SK-N-MC (cell line): Measurements from ENCODE around the gene ACSM2A.
"Not testable (repeated sequence)": the region's sequence is repeated elsewhere in the genome, so short reads cannot be mapped to it uniquely, and the experiment has no call there.

Source experiments
- DNase-seq: peaks from one replicate; pipeline ENCODE4 v3.0.0-alpha.2; 2011; ENCODE audit warnings: low read depth, low spot score
- H3K27ac ChIP-seq: fragments of 200-600 bp; sonication (generic); 2 replicates; pipeline ENCODE4 v1.5.1; 2016; ENCODE audit warnings: mixed run types
- H3K36me3 ChIP-seq: fragments of 200-600 bp; sonication (generic); 2 replicates; pipeline ENCODE4 v1.6.1; 2017; ENCODE audit warnings: antibody characterized with exemption, low read length, mixed read lengths; ENCODE audit not compliant: insufficient read depth
- H3K4me3 ChIP-seq: fragments of 200-600 bp; sonication (generic); 2 replicates; pipeline ENCODE4 v1.5.1; 2016
- H3K9ac ChIP-seq: fragments of 200-600 bp; sonication (generic); 2 replicates; pipeline ENCODE4 v1.8.0; 2017; ENCODE audit warnings: mixed run types, mixed read lengths; ENCODE audit not compliant: insufficient read length
- H3K9me3 ChIP-seq: fragments of 200-600 bp; sonication (generic); 2 replicates; pipeline ENCODE4 v1.6.1; 2017; ENCODE audit warnings: low read depth, mild to moderate bottlenecking, antibody characterized with exemption, low read length, moderate library complexity, mixed read lengths
- EZH2 ChIP-seq: fragments of 200-600 bp; sonication (generic); IDR thresholded peaks from one replicate; pipeline ENCODE4 v1.6.1; 2017; ENCODE audit warnings: antibody characterized with exemption
- FOXP2 ChIP-seq: optimal IDR thresholded peaks from 2 replicates; pipeline ENCODE3; 2011; ENCODE audit warnings: mild to moderate bottlenecking, moderate library complexity; ENCODE audit not compliant: insufficient read depth; ENCODE audit errors: extremely low read length, control extremely low read depth
- POLR2AphosphoS5 ChIP-seq: IDR thresholded peaks from 2 replicates; pipeline ENCODE4 v1.6.1; 2012; ENCODE audit warnings: mild to moderate bottlenecking, low read depth, low read length, borderline replicate concordance

Gene ACSM2A

GRCh38 chr16:20451364-20451763, at the start of gene ACSM2A:
Gene ACSM2A, plus strand, starts transcription at chr16:20451521. Its CDS starts 8,594 bp downstream, at chr16:20460115.
- not testable (repeated sequence) for H3K9ac ChIP-seq, H3K27ac ChIP-seq, H3K9me3 ChIP-seq, H3K36me3 ChIP-seq, H3K4me3 ChIP-seq, DNase-seq

DNA sequence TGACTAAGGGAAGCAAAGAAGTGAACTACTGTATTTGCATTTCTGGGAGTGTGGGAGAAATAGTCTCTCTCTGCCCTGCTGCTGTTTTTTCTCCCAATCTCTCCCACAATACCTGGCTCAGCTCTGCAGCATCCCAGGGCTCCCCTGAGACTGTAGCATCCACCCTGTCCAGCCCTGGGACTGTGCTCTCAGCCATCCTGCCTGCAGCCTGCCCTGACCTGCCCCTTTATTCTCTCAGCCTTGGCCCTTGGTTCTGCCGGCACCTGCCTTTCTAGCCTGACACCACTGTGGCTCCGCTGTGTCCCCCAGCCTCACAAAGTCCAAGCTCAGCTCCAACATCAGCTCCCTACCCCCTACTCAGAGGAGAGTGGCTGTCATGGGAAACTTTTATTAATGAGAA, 48.7 kb upstream of the ACSM2A start:
- Histone ChIP-seq H3K27ac (no peak overlapping the region), H3K36me3 (no peaks in the 10 kb centered on the region), H3K9me3 (no peaks in the 10 kb centered on the region), H3K9ac (no peak overlapping the region), H3K4me3 (no peak overlapping the region)
- TF ChIP-seq POLR2AphosphoS5, result no peak
- DNase-seq, result no peak

- TF ChIP-seq POLR2AphosphoS5 (no peak), FOXP2 (no peak), EZH2 (no peak)
- Histone ChIP-seq H3K9me3 (no peaks in the 10 kb centered on the region), H3K4me3 (no peak within 1 kb of the TSS), H3K27ac (no peak within 1 kb of the TSS), H3K9ac (no peak within 1 kb of the TSS), H3K36me3 (no peaks in the 10 kb centered on the region)
- no peak for DNase-seq
Measured at GRCh38 chr16:20404637-20405036, 46.7 kb upstream of the ACSM2A start, which contains the start of gene PDILT. Gene PDILT, minus strand, starts transcription at chr16:20404737. Its CDS starts 5,437 bp downstream, at chr16:20399300.

DNA sequence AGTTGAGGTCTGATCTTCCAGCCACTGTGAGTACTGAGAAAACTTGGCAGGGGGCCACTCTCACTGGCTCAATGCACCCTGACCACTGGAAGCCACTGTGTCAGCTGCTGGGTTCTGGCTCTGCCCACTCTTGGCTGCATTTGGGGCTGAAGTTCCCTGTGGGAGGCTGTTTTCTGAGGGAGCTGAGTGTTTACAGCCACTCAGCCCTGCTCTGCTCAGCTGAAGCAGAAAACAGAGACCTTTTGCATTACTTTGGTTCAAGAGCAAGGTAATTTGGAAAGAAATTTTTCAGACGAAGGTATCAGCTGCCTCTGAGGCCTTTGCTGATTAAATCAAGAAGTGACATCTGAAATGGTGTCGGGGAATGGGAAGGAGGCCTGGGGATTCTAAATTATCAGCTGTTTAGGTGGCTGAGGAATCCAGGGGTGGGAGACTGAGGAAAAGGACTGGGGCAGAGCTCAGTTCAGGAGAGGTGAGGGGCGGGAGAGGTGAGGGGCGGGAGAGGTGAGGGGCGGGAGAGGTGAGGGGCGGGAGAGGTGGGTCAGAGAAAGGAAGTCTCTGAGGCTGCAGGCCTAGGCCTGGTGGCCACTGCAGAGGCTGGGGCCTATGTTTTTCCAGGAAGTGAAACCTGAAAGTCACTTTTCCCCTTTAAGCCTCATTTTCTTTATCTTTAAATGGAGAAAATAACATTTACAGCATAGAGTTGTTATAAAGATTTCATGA, 41.8 kb upstream of the ACSM2A start, which contains the start of gene ACSM5:
TSS of gene ACSM5 (plus strand) at position 137 of the 723 bp plus-strand sequence. CDS start 1,951 bp downstream, outside the sequence.
- no peaks in the 10 kb centered on the region for H3K36me3 ChIP-seq
- no peak within 1 kb of the TSS for H3K9ac ChIP-seq
- no peaks in the 10 kb centered on the region for H3K9me3 ChIP-seq
- DNase-seq, result no peak
- H3K4me3 ChIP-seq, result no peak within 1 kb of the TSS
- no peak for TF ChIP-seq FOXP2
- TF ChIP-seq EZH2, result no peak
- no peak for TF ChIP-seq POLR2AphosphoS5
- H3K27ac ChIP-seq, result no peak within 1 kb of the TSS

GRCh38 chr16:20410121-20410723, 41.1 kb upstream of the ACSM2A start:
- no peak overlapping the region for H3K4me3 ChIP-seq
- no peaks in the 10 kb centered on the region for H3K9me3 ChIP-seq
- H3K36me3 ChIP-seq, result no peaks in the 10 kb centered on the region
- TF ChIP-seq POLR2AphosphoS5 (no peak), EZH2 (no peak), FOXP2 (no peak)
- H3K9ac ChIP-seq, result no peak overlapping the region
- no peak for DNase-seq
- no peak overlapping the region for H3K27ac ChIP-seq

- DNase-seq, result no peak
- H3K27ac ChIP-seq, result no peak overlapping the region
- H3K36me3 ChIP-seq, result no peaks in the 10 kb centered on the region
- no peak overlapping the region for H3K4me3 ChIP-seq
- H3K9me3 ChIP-seq, result no peaks in the 10 kb centered on the region
- H3K9ac ChIP-seq, result no peak overlapping the region
- TF ChIP-seq FOXP2 (no peak), EZH2 (no peak), POLR2AphosphoS5 (no peak)
Measured at GRCh38 chr16:20411055-20411454, 40.3 kb upstream of the ACSM2A start.

DNA sequence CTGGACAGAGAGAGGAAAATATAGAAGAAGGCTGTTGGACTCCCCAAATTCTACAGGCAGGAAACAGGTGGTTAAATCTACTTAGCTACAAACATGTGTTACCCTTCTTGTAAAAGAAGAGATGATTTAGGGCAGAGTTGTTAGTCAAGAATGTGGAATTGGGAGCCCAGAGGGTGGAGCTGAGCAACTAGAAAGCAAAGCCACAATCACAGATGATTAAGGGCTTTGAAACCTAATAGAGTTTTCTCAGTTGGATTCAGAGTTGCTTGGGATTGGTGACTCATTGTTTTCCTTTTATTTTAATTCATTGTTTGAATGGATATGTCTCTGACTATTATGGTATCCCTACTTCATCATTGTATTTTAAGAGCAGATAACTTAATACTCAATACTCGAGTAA, 35.8 kb upstream of the ACSM2A start:
- H3K4me3 ChIP-seq, result no peak overlapping the region
- H3K27ac ChIP-seq, result no peak overlapping the region
- TF ChIP-seq POLR2AphosphoS5 (no peak), FOXP2 (no peak), EZH2 (no peak)
- H3K9me3 ChIP-seq, result no peaks in the 10 kb centered on the region
- H3K36me3 ChIP-seq, result no peaks in the 10 kb centered on the region
- H3K9ac ChIP-seq, result no peak overlapping the region
- no peak for DNase-seq

GRCh38 chr16:20419093-20419492, 32.2 kb upstream of the ACSM2A start:
- not testable (repeated sequence) for H3K9me3 ChIP-seq, H3K27ac ChIP-seq, DNase-seq, H3K9ac ChIP-seq, H3K4me3 ChIP-seq, H3K36me3 ChIP-seq

GRCh38 chr16:20421748-20422147, 29.6 kb upstream of the ACSM2A start:
- H3K4me3 ChIP-seq, H3K9ac ChIP-seq, H3K27ac ChIP-seq, H3K9me3 ChIP-seq, H3K36me3 ChIP-seq, DNase-seq: not testable (repeated sequence)

DNA sequence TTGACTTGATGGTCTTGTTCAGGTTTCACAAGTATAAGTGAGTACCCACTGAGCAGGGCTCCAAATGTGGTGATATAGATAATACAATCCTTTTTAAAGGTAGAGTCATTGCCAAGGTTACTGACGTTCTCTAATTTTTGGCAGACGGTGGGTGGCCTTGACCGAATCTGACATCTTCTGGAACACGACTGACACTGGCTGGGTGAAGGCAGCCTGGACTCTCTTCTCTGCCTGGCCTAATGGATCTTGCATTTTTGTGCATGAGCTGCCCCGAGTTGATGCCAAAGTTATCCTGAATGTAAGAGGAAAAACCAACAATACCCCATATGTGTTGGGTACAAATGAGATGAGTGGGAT, 27.6 kb upstream of the ACSM2A start:
- not testable (repeated sequence) for H3K9me3 ChIP-seq, H3K27ac ChIP-seq, H3K36me3 ChIP-seq, DNase-seq, H3K4me3 ChIP-seq, H3K9ac ChIP-seq
